OCI-LY7 (cell line): ENCODE results near the gene PRKAA1. TPM values are rescaled to one million over a fixed set of nuclear protein-coding genes. Genes with fewer than 3 reads are reported as not detected.

Experiments used
- BruUV-seq: library from RNA; stranded (reverse); fragments of 400-500 nt; replicated peaks from 2 replicates; lab custom pipeline; 2021; lab: Mats Ljungman, UMichigan
- CTCF ChIA-PET: fragments of 300-600 bp; sonication (Branson Sonifier 250); formaldehyde crosslinking; loops from one replicate; lab custom pipeline; 2022; ENCODE audit warnings: antibody characterized with exemption; ENCODE audit not compliant: unreplicated experiment; lab: Charles Lee
- POLR2A ChIA-PET: fragments of 300-600 bp; sonication (Branson Sonifier 250); formaldehyde crosslinking; loops from one replicate; lab custom pipeline; 2022; ENCODE audit warnings: antibody characterized with exemption; lab: Charles Lee
- DNase-seq: peaks from one replicate; pipeline ENCODE4 v3.0.0-alpha.2; 2015; ENCODE audit warnings: low spot score
- H2AFZ ChIP-seq: fragments of 200-600 bp; sonication (generic), shearing (Covaris generic); 2 replicates; pipeline ENCODE4 v1.6.1; 2014; ENCODE audit warnings: mild to moderate bottlenecking, antibody characterized with exemption, low read length, moderate library complexity
- H3K27ac ChIP-seq: fragments of 200-600 bp; sonication (generic); 2 replicates; pipeline ENCODE4 v1.5.1; 2014; ENCODE audit warnings: mixed run types, low read depth, mild to moderate bottlenecking, moderate library complexity, low read length, inconsistent platforms; ENCODE audit not compliant: poor library complexity, severe bottlenecking
- H3K36me3 ChIP-seq: fragments of 200-600 bp; sonication (generic); 2 replicates; pipeline ENCODE4 v1.6.1; 2014; ENCODE audit warnings: mild to moderate bottlenecking, antibody characterized with exemption, low read length, moderate library complexity, mixed read lengths; ENCODE audit not compliant: insufficient read depth
- H3K4me1 ChIP-seq: fragments of 200-600 bp; sonication (generic); 2 replicates; pipeline ENCODE4 v1.5.1; 2014; ENCODE audit warnings: mild to moderate bottlenecking, low read length; ENCODE audit not compliant: insufficient read depth, poor library complexity, severe bottlenecking
- H3K4me2 ChIP-seq: fragments of 200-600 bp; sonication (generic); 2 replicates; pipeline ENCODE4 v1.6.1; 2014; ENCODE audit warnings: mild to moderate bottlenecking, low read length
- H3K4me3 ChIP-seq: fragments of 200-600 bp; sonication (generic); 2 replicates; pipeline ENCODE4 v1.5.1; 2014; ENCODE audit warnings: mild to moderate bottlenecking, low read depth, low read length; ENCODE audit not compliant: poor library complexity, severe bottlenecking
- H3K79me2 ChIP-seq: fragments of 200-600 bp; sonication (generic); 2 replicates; pipeline ENCODE4 v1.6.1; 2016; ENCODE audit warnings: low read depth, mild to moderate bottlenecking, low read length, moderate library complexity, mixed read lengths; ENCODE audit not compliant: insufficient read depth
- H3K9me2 ChIP-seq: fragments of 200-600 bp; sonication (generic); 2 replicates; pipeline ENCODE4 v1.6.1; 2016; ENCODE audit warnings: mild to moderate bottlenecking, low read length, mixed read lengths; ENCODE audit not compliant: insufficient read depth
- H3K9me3 ChIP-seq: fragments of 200-600 bp; sonication (generic); 2 replicates; pipeline ENCODE4 v1.6.1; 2014; ENCODE audit warnings: mild to moderate bottlenecking, mixed run types, low read length, mixed read lengths
- H4K20me1 ChIP-seq: fragments of 200-600 bp; sonication (generic); 2 replicates; pipeline ENCODE4 v1.6.1; 2014; ENCODE audit warnings: mild to moderate bottlenecking, antibody characterized with exemption, low read length, moderate library complexity, mixed read lengths; ENCODE audit not compliant: insufficient read depth
- CTCF ChIP-seq: fragments of 200-600 bp; sonication (generic); conservative IDR thresholded peaks from 2 replicates; pipeline ENCODE4 v1.5.1; 2014; ENCODE audit warnings: mild to moderate bottlenecking, antibody characterized with exemption, low read length, moderate library complexity, mixed read lengths
- EZH2phosphoT487 ChIP-seq: fragments of 200-600 bp; sonication (generic); IDR thresholded peaks from 2 replicates; pipeline ENCODE4 v1.6.1; 2018; ENCODE audit warnings: low read depth, borderline replicate concordance, mild to moderate bottlenecking, mixed run types, antibody characterized with exemption, low read length, moderate library complexity, mixed read lengths
- intact Hi-C: fragments of 100-400 bp; cut with micrococcal nuclease; formaldehyde crosslinking; loops from one replicate; pipeline ENCODE4 v1.10.0; 2022; ENCODE audit not compliant: unreplicated experiment
- total RNA-seq, 2 experiments: library from RNA; depleted of rRNA in 1 of 2; stranded (reverse); fragments of >200 nt in 1 of 2; shearing (Covaris generic) in 1 of 2; gene quantifications; 2 replicates each; pipeline ENCODE4 v1.2.3, GENCODE V29; 2014 to 2022

The PRKAA1 gene
- total RNA-seq, 2 experiments from 2014 or later = 30.0 to 47.5 TPM

- no peak overlapping the region for H3K4me2 ChIP-seq
- CTCF ChIA-PET = no interaction called here
- no peaks in the 10 kb centered on the region for H3K9me3 ChIP-seq
- BruUV-seq = no TSS peak
- H3K4me1 ChIP-seq = peaks cover 6% of the 10 kb centered on the region
- no peaks in the 10 kb centered on the region for H3K79me2 ChIP-seq
- H3K9me2 ChIP-seq = no peaks in the 10 kb centered on the region
- no peaks in the 10 kb centered on the region for H4K20me1 ChIP-seq
- no peak overlapping the region for H2AFZ ChIP-seq
- intact Hi-C loops = no loop called here
- H3K36me3 ChIP-seq = no peaks in the 10 kb centered on the region
- DNase-seq = no peak
- TF ChIP-seq CTCF (no peak), EZH2phosphoT487 (no peak)
- POLR2A ChIA-PET = no interaction called here
- H3K27ac ChIP-seq = no peak overlapping the region
- H3K4me3 ChIP-seq = no peak overlapping the region
These were observed 48.2 kb upstream of the PRKAA1 start for GRCh38 chr5:40846371-40846770.

GRCh38 chr5:40844565-40844964 is 46.4 kb upstream of the PRKAA1 start:
- no peak overlapping the region for H2AFZ ChIP-seq
- no peaks in the 10 kb centered on the region for H3K9me2 ChIP-seq
- TF ChIP-seq CTCF (no peak), EZH2phosphoT487 (no peak)
- H3K4me2 ChIP-seq = no peak overlapping the region
- H3K9me3 ChIP-seq = no peaks in the 10 kb centered on the region
- H3K4me1 ChIP-seq = peaks cover 13% of the 10 kb centered on the region
- no TSS peak for BruUV-seq
- H4K20me1 ChIP-seq = no peaks in the 10 kb centered on the region
- no peak overlapping the region for H3K4me3 ChIP-seq
- no peak for DNase-seq
- POLR2A ChIA-PET = interaction anchor here (0.7 kb wide), 1 partner anchor 155 kb away, joined by 3 read pairs; no protein-coding TSS in a partner anchor
- CTCF ChIA-PET = no interaction called here
- no peaks in the 10 kb centered on the region for H3K36me3 ChIP-seq
- no peak overlapping the region for H3K27ac ChIP-seq
- no peaks in the 10 kb centered on the region for H3K79me2 ChIP-seq
- intact Hi-C loops = no loop called here

GRCh38 chr5:40842351-40842750 is 44.2 kb upstream of the PRKAA1 start:
- BruUV-seq = no TSS peak

More at GRCh38 chr5:40842351-40842750, 44.2 kb upstream of the PRKAA1 start:
- Histone ChIP-seq H3K36me3 (no peaks in the 10 kb centered on the region), H3K27ac (no peak overlapping the region), H3K79me2 (no peaks in the 10 kb centered on the region), H3K9me3 (no peaks in the 10 kb centered on the region), H3K4me1 (peaks cover 14% of the 10 kb centered on the region), H3K9me2 (no peaks in the 10 kb centered on the region), H3K4me2 (peak overlapping the region; percentile 68), H4K20me1 (no peaks in the 10 kb centered on the region), H2AFZ (peak overlapping the region; percentile 99; the same call in 1 of the 2 replicates), H3K4me3 (peak overlapping the region; percentile 59)
- CTCF ChIA-PET = no interaction called here
- POLR2A ChIA-PET = interaction anchor here (0.7 to 1.4 kb wide), 5 partner anchors 9 to 102 kb away, joined by 3 to 4 read pairs (median 3); no protein-coding TSS in a partner anchor
- no peak for DNase-seq
- no peak for TF ChIP-seq CTCF
- no peak for TF ChIP-seq EZH2phosphoT487
- intact Hi-C loops = loop anchor here (1.0 kb wide), 1 partner anchor 47 kb away; no protein-coding TSS in a partner anchor
